Gastroesophageal sphincter (tissue), 3 donors: ENCODE results near the gene MRPL9.

Experiments
- EP300 ChIP-seq: sonication (generic); formaldehyde crosslinking; IDR thresholded peaks from one replicate; pipeline ENCODE4 v1.6.1; 2017; ENCODE audit warnings: antibody characterized with exemption, mild to moderate bottlenecking
- POLR2A ChIP-seq, 2 donors: fragments of 450-650 bp; IDR thresholded peaks; one replicate each; pipeline ENCODE4 v1.6.1; 2017; ENCODE audit warnings: antibody characterized with exemption in 2 of 2, mild to moderate bottlenecking in 2 of 2, moderate library complexity in 1 of 2
- POLR2AphosphoS5 ChIP-seq: sonication (generic); formaldehyde crosslinking; IDR thresholded peaks from one replicate; pipeline ENCODE4 v1.6.1; 2017; ENCODE audit warnings: antibody characterized with exemption
- TF ChIP-seq, protein P1 (sequence below), 4 experiments: fragments of 200-600 bp in 2 of 4; fragments of 450-650 bp in 2 of 4; sonication (generic) in 1 of 4; IDR thresholded peaks; one replicate each; pipeline ENCODE4 v1.5.1; 2017 to 2019; ENCODE audit warnings: antibody characterized with exemption in 4 of 4, mild to moderate bottlenecking in 2 of 4, moderate library complexity in 2 of 4

DNA sequence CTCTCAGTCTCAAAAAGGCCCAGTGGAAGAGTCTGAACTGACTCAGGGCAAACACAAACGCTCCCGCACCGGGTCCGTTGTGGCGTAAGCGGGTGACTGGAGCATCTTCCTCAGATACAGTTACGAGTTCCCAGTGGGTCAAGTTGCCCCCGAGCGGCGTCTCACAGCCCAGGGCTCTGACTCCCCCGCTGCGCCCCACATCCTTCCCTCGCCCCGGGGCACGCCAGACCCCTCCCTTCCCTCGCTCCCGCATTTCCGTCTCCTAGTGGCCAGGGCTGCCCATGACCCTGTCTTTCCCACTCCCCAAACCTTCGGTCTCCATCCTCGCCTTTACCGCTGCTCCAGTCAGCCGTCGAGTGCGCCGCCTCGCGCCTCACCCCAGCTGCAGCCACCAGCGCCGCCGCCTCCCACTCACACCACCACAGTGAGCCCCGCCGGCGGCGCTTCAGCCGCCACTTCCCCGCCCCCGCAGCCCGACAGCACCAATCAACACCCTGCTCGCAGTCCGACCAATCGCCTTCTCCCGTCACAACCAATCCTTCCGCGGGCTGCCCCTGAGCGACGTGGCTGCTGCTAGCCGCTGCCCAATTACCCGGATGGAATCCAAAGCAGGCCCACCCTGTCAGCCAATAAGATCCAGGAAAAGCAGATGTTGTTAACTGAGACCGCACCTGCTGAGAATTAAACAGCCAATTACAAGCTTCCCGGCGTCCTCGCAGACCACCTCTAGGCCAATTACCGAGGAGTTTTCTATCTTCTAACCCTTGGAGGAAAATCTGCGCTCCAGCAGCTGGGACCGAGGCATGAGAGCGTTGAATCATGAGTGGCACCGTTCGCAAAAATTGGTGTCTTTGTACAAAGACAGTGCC lies 27.0 kb upstream of the MRPL9 start, which contains the start of gene TDRKH:
- TF ChIP-seq, protein P1, sequence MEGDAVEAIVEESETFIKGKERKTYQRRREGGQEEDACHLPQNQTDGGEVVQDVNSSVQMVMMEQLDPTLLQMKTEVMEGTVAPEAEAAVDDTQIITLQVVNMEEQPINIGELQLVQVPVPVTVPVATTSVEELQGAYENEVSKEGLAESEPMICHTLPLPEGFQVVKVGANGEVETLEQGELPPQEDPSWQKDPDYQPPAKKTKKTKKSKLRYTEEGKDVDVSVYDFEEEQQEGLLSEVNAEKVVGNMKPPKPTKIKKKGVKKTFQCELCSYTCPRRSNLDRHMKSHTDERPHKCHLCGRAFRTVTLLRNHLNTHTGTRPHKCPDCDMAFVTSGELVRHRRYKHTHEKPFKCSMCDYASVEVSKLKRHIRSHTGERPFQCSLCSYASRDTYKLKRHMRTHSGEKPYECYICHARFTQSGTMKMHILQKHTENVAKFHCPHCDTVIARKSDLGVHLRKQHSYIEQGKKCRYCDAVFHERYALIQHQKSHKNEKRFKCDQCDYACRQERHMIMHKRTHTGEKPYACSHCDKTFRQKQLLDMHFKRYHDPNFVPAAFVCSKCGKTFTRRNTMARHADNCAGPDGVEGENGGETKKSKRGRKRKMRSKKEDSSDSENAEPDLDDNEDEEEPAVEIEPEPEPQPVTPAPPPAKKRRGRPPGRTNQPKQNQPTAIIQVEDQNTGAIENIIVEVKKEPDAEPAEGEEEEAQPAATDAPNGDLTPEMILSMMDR (IDR thresholded peaks at IDR 0.05): peak in 3 of 4 experiments; percentile 25 to 52 (median 44)
- peak in 1 of 2 donors; percentile 40 for TF ChIP-seq POLR2A (IDR thresholded peaks at IDR 0.05)
- no peak for TF ChIP-seq EP300
- peak; percentile 33 for TF ChIP-seq POLR2AphosphoS5
